ENCODE results near the gene CLASP1.
"Not testable (repeated sequence)": the region's sequence is repeated elsewhere in the genome, so short reads cannot be mapped to it uniquely, and the experiment has no call there.

Gene CLASP1

GRCh38 chr2:121677855-121678254 is 28.6 kb upstream of the CLASP1 start:
- DNase-seq (ENCODE audit: low read depth), result no peak
- TF ChIP-seq CTCF (IDR thresholded peaks at IDR 0.05; ENCODE audit: control insufficient read depth, extremely low read depth, insufficient read depth), result no peak

GRCh38 chr2:121671621-121672020 is 22.4 kb upstream of the CLASP1 start:
- DNase-seq (ENCODE audit: low read depth); H3K4me3 ChIP-seq (ENCODE audit: low read depth, low read length): not testable (repeated sequence)

More at GRCh38 chr2:121677855-121678254, 28.6 kb upstream of the CLASP1 start:
- H3K4me3 ChIP-seq (ENCODE audit: low read depth, low read length), result no peak overlapping the region

- H3K4me3 ChIP-seq (ENCODE audit: low read depth, low read length), result no peak overlapping the region
- DNase-seq (ENCODE audit: low read depth), result no peak
- no peak for TF ChIP-seq CTCF (IDR thresholded peaks at IDR 0.05; ENCODE audit: control insufficient read depth, extremely low read depth, insufficient read depth)
Measured at GRCh38 chr2:121670181-121670580, 20.9 kb upstream of the CLASP1 start.

GRCh38 chr2:121667618-121668017 is 18.4 kb upstream of the CLASP1 start:
- DNase-seq (ENCODE audit: low read depth), result no peak
- TF ChIP-seq CTCF (IDR thresholded peaks at IDR 0.05; ENCODE audit: control insufficient read depth, extremely low read depth, insufficient read depth), result no peak
- no peak overlapping the region for H3K4me3 ChIP-seq (ENCODE audit: low read depth, low read length)

- H3K4me3 ChIP-seq (ENCODE audit: low read depth, low read length), result no peak overlapping the region
- DNase-seq (ENCODE audit: low read depth), result no peak
- TF ChIP-seq CTCF (IDR thresholded peaks at IDR 0.05; ENCODE audit: control insufficient read depth, extremely low read depth, insufficient read depth), result no peak
Measured at GRCh38 chr2:121666042-121666441, 16.8 kb upstream of the CLASP1 start.

GRCh38 chr2:121665504-121665903 is 16.2 kb upstream of the CLASP1 start:
- no peak for DNase-seq (ENCODE audit: low read depth)
- TF ChIP-seq CTCF (IDR thresholded peaks at IDR 0.05; ENCODE audit: control insufficient read depth, extremely low read depth, insufficient read depth), result no peak
- H3K4me3 ChIP-seq (ENCODE audit: low read depth, low read length), result no peak overlapping the region

- no peak for DNase-seq (ENCODE audit: low read depth)
- TF ChIP-seq CTCF (IDR thresholded peaks at IDR 0.05; ENCODE audit: control insufficient read depth, extremely low read depth, insufficient read depth), result no peak
- H3K4me3 ChIP-seq (ENCODE audit: low read depth, low read length), result no peak overlapping the region
Measured at GRCh38 chr2:121664713-121665112, 15.5 kb upstream of the CLASP1 start.

Data from LNCaP clone FGC (cell line).